IPS-18a (cell line): ENCODE measurements around the gene GUCY1A1.
A peak's percentile ranks its signal among the peaks of the same experiment; 100 is the strongest.

Source experiments
- H3K27ac ChIP-seq: one replicate; pipeline ENCODE4 v1.5.1; 2013; ENCODE audit warnings: low read length
- H3K27me3 ChIP-seq: one replicate; pipeline ENCODE4 v1.6.1; 2013; ENCODE audit warnings: mild to moderate bottlenecking, low read length; ENCODE audit not compliant: control insufficient read depth, insufficient read depth
- H3K36me3 ChIP-seq: one replicate; pipeline ENCODE4 v1.6.1; 2013; ENCODE audit warnings: low read depth, low read length; ENCODE audit not compliant: control insufficient read depth
- H3K4me1 ChIP-seq: one replicate; pipeline ENCODE4 v1.6.1; 2013; ENCODE audit warnings: low read depth, low read length; ENCODE audit not compliant: control insufficient read depth
- H3K4me3 ChIP-seq: one replicate; pipeline ENCODE4 v1.5.1; 2013; ENCODE audit warnings: low read length
- H3K9ac ChIP-seq: one replicate; pipeline ENCODE4 v1.6.1; 2013; ENCODE audit warnings: mild to moderate bottlenecking, low read length, moderate library complexity
- H3K9me3 ChIP-seq: one replicate; pipeline ENCODE4 v1.6.1; 2013; ENCODE audit warnings: low read depth, low read length; ENCODE audit not compliant: control insufficient read depth

The GUCY1A1 gene

GRCh38 chr4:155751569-155751968 lies 84.9 kb downstream of the GUCY1A1 start:
- Histone ChIP-seq H3K4me3 (no peak overlapping the region), H3K27ac (no peak overlapping the region), H3K36me3 (no peaks in the 10 kb centered on the region), H3K9me3 (no peaks in the 10 kb centered on the region), H3K27me3 (no peaks in the 10 kb centered on the region), H3K9ac (no peak overlapping the region), H3K4me1 (no peaks in the 10 kb centered on the region)

- Histone ChIP-seq H3K36me3 (no peaks in the 10 kb centered on the region), H3K27me3 (peaks cover 36% of the 10 kb centered on the region), H3K27ac (no peak overlapping the region), H3K4me3 (no peak overlapping the region), H3K9me3 (no peaks in the 10 kb centered on the region), H3K9ac (no peak overlapping the region), H3K4me1 (no peaks in the 10 kb centered on the region)
Observed at GRCh38 chr4:155757745-155758265, 91.2 kb downstream of the GUCY1A1 start.

GRCh38 chr4:155758481-155759371 lies 92.1 kb downstream of the GUCY1A1 start, which contains the start of gene GUCY1B1:
TSS of gene GUCY1B1 (plus strand) at chr4:155759021. CDS start at chr4:155759141, 120 bp downstream.
- H3K9ac ChIP-seq: no peak within 1 kb of the TSS
- no peaks in the 10 kb centered on the region for H3K36me3 ChIP-seq
- H3K4me3 ChIP-seq: peak within 1 kb of the TSS; percentile 60
- H3K27ac ChIP-seq: no peak within 1 kb of the TSS
- no peaks in the 10 kb centered on the region for H3K4me1 ChIP-seq
- H3K9me3 ChIP-seq: no peaks in the 10 kb centered on the region
- H3K27me3 ChIP-seq: peaks cover 36% of the 10 kb centered on the region

GRCh38 chr4:155759372-155760252 lies 93.0 kb downstream of the GUCY1A1 start:
- no peaks in the 10 kb centered on the region for H3K9me3 ChIP-seq
- no peaks in the 10 kb centered on the region for H3K4me1 ChIP-seq
- H3K27me3 ChIP-seq: peaks cover 36% of the 10 kb centered on the region
- H3K36me3 ChIP-seq: no peaks in the 10 kb centered on the region
- H3K9ac ChIP-seq: no peak overlapping the region
- peak overlapping the region; percentile 60 for H3K4me3 ChIP-seq
- no peak overlapping the region for H3K27ac ChIP-seq

GRCh38 chr4:155761047-155761446 lies 94.4 kb downstream of the GUCY1A1 start:
- Histone ChIP-seq H3K4me3 (no peak overlapping the region), H3K27ac (no peak overlapping the region), H3K27me3 (peaks cover 36% of the 10 kb centered on the region), H3K9ac (no peak overlapping the region), H3K36me3 (no peaks in the 10 kb centered on the region), H3K4me1 (no peaks in the 10 kb centered on the region), H3K9me3 (no peaks in the 10 kb centered on the region)

GRCh38 chr4:155761916-155762315 lies 95.3 kb downstream of the GUCY1A1 start:
- Histone ChIP-seq H3K36me3 (no peaks in the 10 kb centered on the region), H3K4me3 (no peak overlapping the region), H3K9ac (no peak overlapping the region), H3K27me3 (peaks cover 36% of the 10 kb centered on the region), H3K9me3 (no peaks in the 10 kb centered on the region), H3K4me1 (no peaks in the 10 kb centered on the region), H3K27ac (no peak overlapping the region)

GRCh38 chr4:155762334-155762733 lies 95.7 kb downstream of the GUCY1A1 start:
- peaks cover 36% of the 10 kb centered on the region for H3K27me3 ChIP-seq
- no peak overlapping the region for H3K4me3 ChIP-seq
- no peaks in the 10 kb centered on the region for H3K36me3 ChIP-seq
- H3K9me3 ChIP-seq: no peaks in the 10 kb centered on the region
- H3K9ac ChIP-seq: no peak overlapping the region
- H3K27ac ChIP-seq: no peak overlapping the region
- H3K4me1 ChIP-seq: no peaks in the 10 kb centered on the region

- H3K36me3 ChIP-seq: no peaks in the 10 kb centered on the region
- H3K4me3 ChIP-seq: no peak overlapping the region
- H3K27ac ChIP-seq: no peak overlapping the region
- peaks cover 26% of the 10 kb centered on the region for H3K27me3 ChIP-seq
- H3K4me1 ChIP-seq: no peaks in the 10 kb centered on the region
- no peaks in the 10 kb centered on the region for H3K9me3 ChIP-seq
- H3K9ac ChIP-seq: no peak overlapping the region
Observed at GRCh38 chr4:155763551-155763950, 96.9 kb downstream of the GUCY1A1 start.

- no peaks in the 10 kb centered on the region for H3K9me3 ChIP-seq
- H3K4me1 ChIP-seq: no peaks in the 10 kb centered on the region
Observed at GRCh38 chr4:155765149-155765548, 98.5 kb downstream of the GUCY1A1 start.

GRCh38 chr4:155766622-155767021 lies 100.0 kb downstream of the GUCY1A1 start:
- H3K27ac ChIP-seq: no peak overlapping the region
- H3K4me1 ChIP-seq: no peaks in the 10 kb centered on the region

More at GRCh38 chr4:155765149-155765548, 98.5 kb downstream of the GUCY1A1 start:
- H3K36me3 ChIP-seq: no peaks in the 10 kb centered on the region
- H3K9ac ChIP-seq: no peak overlapping the region
- peaks cover 13% of the 10 kb centered on the region for H3K27me3 ChIP-seq
- H3K4me3 ChIP-seq: no peak overlapping the region
- H3K27ac ChIP-seq: no peak overlapping the region

GRCh38 chr4:155768370-155768769 lies 101.7 kb downstream of the GUCY1A1 start:
- no peaks in the 10 kb centered on the region for H3K36me3 ChIP-seq
- no peak overlapping the region for H3K9ac ChIP-seq

More at GRCh38 chr4:155766622-155767021, 100.0 kb downstream of the GUCY1A1 start:
- H3K27me3 ChIP-seq: no peaks in the 10 kb centered on the region
- H3K4me3 ChIP-seq: no peak overlapping the region
- no peak overlapping the region for H3K9ac ChIP-seq
- no peaks in the 10 kb centered on the region for H3K9me3 ChIP-seq
- no peaks in the 10 kb centered on the region for H3K36me3 ChIP-seq

More at GRCh38 chr4:155768370-155768769, 101.7 kb downstream of the GUCY1A1 start:
- Histone ChIP-seq H3K4me3 (no peak overlapping the region), H3K27ac (no peak overlapping the region), H3K9me3 (no peaks in the 10 kb centered on the region), H3K27me3 (no peaks in the 10 kb centered on the region), H3K4me1 (no peaks in the 10 kb centered on the region)
